GM21723 (cell line): ENCODE measurements around the gene NPIPB8.
"Not testable (repeated sequence)": the region's sequence is repeated elsewhere in the genome, so short reads cannot be mapped to it uniquely, and the experiment has no call there.

ENCODE experiments used
- ATAC-seq: cut with Tn5 transposase; IDR thresholded peaks from one replicate; pipeline ENCODE4 v1.9.1; 2021; ENCODE audit warnings: mild to moderate bottlenecking, moderate library complexity; ENCODE audit not compliant: unreplicated experiment

NPIPB8 gene

GRCh38 chr16:28623172-28623711 lies 14.6 kb upstream of the NPIPB8 start:
- ATAC-seq, result no peak

- not testable (repeated sequence) for ATAC-seq
Observed at GRCh38 chr16:28630905-28631304, 7.0 kb upstream of the NPIPB8 start.

- ATAC-seq, result not testable (repeated sequence)
Observed at GRCh38 chr16:28636093-28636823, 1.6 kb upstream of the NPIPB8 start.

GRCh38 chr16:28638359-28638758 lies 494 bp downstream of the NPIPB8 start:
- not testable (repeated sequence) for ATAC-seq

- not testable (repeated sequence) for ATAC-seq
Observed at GRCh38 chr16:28639959-28640358, 2.1 kb downstream of the NPIPB8 start.

GRCh38 chr16:28666264-28666663 lies 28.4 kb downstream of the NPIPB8 start:
- ATAC-seq, result not testable (repeated sequence)

GRCh38 chr16:28667480-28667879 lies 29.6 kb downstream of the NPIPB8 start:
- not testable (repeated sequence) for ATAC-seq

GRCh38 chr16:28668199-28668598 lies 30.3 kb downstream of the NPIPB8 start:
- ATAC-seq, result not testable (repeated sequence)

GRCh38 chr16:28688327-28688952 lies 50.6 kb downstream of the NPIPB8 start:
- ATAC-seq, result peak; percentile 71

GRCh38 chr16:28689425-28689824 lies 51.6 kb downstream of the NPIPB8 start:
- ATAC-seq, result not testable (repeated sequence)

- ATAC-seq, result not testable (repeated sequence)
Observed at GRCh38 chr16:28691722-28692121, 53.9 kb downstream of the NPIPB8 start.

- not testable (repeated sequence) for ATAC-seq
Observed at GRCh38 chr16:28693257-28693950, 55.5 kb downstream of the NPIPB8 start.

- ATAC-seq, result not testable (repeated sequence)
Observed at GRCh38 chr16:28699792-28700191, 61.9 kb downstream of the NPIPB8 start.

GRCh38 chr16:28700349-28700748 lies 62.5 kb downstream of the NPIPB8 start:
- ATAC-seq, result not testable (repeated sequence)

GRCh38 chr16:28701384-28701783 lies 63.5 kb downstream of the NPIPB8 start:
- not testable (repeated sequence) for ATAC-seq

GRCh38 chr16:28704246-28704645 lies 66.4 kb downstream of the NPIPB8 start:
- ATAC-seq, result not testable (repeated sequence)
